Measurements from ENCODE around the gene GSTA5.

DNA sequence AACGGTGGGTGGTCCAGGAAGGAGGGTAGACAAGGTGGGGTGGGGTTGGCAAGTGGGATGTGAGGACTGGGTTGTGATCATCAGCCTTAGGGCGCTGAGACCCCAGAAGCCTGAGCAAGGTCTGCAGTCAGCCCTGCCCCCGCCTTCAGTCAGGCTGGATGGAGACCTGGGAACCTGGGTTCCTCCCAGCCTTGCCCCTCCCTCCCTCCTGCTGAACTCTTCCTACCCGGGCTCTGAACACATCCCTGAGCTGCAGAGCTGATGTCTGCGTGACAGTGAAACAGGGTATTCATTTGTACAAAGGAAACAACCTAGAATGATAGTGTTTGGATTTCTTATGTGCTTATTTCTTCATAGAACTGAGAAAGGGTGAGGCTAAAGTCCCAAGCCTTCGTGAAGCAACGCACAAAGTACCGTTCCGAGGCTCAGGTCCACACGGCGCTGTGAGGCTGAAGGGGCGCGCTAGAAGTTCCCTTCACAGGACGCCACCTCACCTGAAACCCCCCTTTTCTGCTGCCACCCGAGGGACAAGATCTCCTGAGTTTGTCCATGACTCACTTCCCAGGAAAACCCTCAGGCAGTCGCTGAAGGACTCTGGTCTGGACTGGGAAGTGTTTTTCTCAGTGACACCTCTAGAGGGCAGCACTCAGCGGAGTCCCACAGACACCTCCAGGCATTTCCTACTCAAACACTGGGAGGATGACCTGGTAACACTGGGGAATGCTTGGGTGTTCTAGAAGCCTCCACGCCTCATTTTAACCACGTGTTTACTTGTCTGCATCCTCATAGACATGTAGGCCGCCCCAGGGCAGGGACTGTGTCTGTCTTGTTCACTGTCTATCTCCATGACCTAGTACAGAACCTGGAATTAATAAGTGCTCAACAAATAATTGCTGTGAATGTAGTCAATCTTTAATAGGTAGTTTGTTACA is 1.2 kb downstream of the GSTA5 start:
- peak in 3 of 4 experiments; percentile 19 to 40 (median 19) for TF ChIP-seq CTCF (IDR thresholded peaks at IDR 0.05)
- TF ChIP-seq EP300 (IDR thresholded peaks at IDR 0.05) = no peak

All from sigmoid colon (tissue), 4 donors.